Activated naive CD4-positive, alpha-beta T cell treated with anti-CD3 and anti-CD28 coated beads, Interleukin-2, amount 50 U/mL, for 72 hours (primary cell): ENCODE measurements around the gene DAD1. TPM values are rescaled to one million over a fixed set of nuclear protein-coding genes. Genes with fewer than 3 reads are reported as not detected.
A peak's percentile ranks its signal among the peaks of the same experiment; 100 is the strongest.

ENCODE experiments used
- ATAC-seq, 2 donors: fragments of 150-1000 bp; cut with Tn5 transposase; 2 replicates each; pipeline ENCODE4 v1.10.0; 2021; ENCODE audit warnings: mild to moderate bottlenecking in 2 of 2, moderate library complexity in 2 of 2
- DNase-seq, 2 donors: peaks; one replicate each; pipeline ENCODE4 v3.0.0; 2021 to 2022; ENCODE audit warnings: low spot score in 2 of 2
- H3K27ac Mint-ChIP-seq, 2 donors: one replicate each; pipeline ENCODE4 v1.8.0; 2022; ENCODE audit warnings: mild to moderate bottlenecking in 2 of 2, mixed read lengths in 2 of 2
- H3K36me3 Mint-ChIP-seq, 2 donors: one replicate each; pipeline ENCODE4 v1.8.0; 2022; ENCODE audit warnings: mixed read lengths in 2 of 2
- H3K9me3 Mint-ChIP-seq, 2 donors: one replicate each; pipeline ENCODE4 v1.8.0; 2022; ENCODE audit warnings: mixed read lengths in 2 of 2
- total RNA-seq, 2 donors: library from RNA; stranded (reverse); gene quantifications; one replicate each; pipeline ENCODE4 v1.2.3, GENCODE V29; 2022

Gene DAD1
- total RNA-seq, 2 donors from 2014 or later = 218 to 240 TPM

DNA sequence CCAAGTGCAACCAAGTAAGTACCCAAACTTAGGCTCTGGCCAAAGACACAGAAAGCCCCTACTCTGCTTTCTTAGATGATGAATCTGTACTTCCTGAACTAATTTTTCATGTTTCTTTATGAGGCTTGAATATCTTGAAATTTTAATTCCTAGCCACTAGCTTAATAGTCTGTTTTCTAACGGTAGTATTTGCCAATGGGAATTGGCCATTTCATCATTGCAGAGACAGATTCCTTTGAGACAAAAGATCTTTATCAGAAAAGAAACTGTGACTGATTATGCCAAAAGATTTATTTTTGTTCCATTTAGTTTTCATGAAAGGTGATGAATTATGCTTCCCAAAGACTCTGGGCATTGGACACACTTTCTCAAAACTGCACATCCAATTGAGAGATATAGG, 48.7 kb downstream of the DAD1 start:
- H3K9me3 Mint-ChIP-seq = no peaks in the 10 kb centered on the region
- peak overlapping the region; percentile 96 to 97 for H3K27ac Mint-ChIP-seq
- DNase-seq = no peak
- H3K36me3 Mint-ChIP-seq = peaks cover 86 to 92% of the 10 kb centered on the region in 2 donors
- ATAC-seq = no peak

DNA sequence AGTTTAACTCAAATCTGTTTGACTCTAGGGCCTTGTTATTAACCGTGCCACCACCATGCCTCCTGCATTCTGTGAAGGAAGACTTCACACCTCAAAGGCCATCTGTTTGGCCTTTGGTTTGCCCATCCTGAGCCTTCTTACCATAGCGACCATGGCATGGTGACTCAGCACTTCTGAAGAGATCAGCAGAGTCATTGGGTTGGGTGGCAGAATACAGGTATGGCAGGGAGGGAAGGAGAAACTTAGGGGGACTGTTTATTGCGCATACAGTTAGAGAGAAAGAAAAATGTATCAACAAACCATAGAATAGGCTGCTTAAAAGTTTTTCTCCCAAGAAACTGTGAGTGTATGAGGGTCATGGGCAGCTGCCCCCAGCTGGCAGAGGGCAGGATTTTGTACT, 49.2 kb downstream of the DAD1 start:
- peak overlapping the region; percentile 96 to 97 for H3K27ac Mint-ChIP-seq
- DNase-seq = no peak
- ATAC-seq = peak in 1 of 2 donors; percentile 6
- H3K36me3 Mint-ChIP-seq = peaks cover 86 to 93% of the 10 kb centered on the region in 2 donors
- H3K9me3 Mint-ChIP-seq = no peaks in the 10 kb centered on the region

DNA sequence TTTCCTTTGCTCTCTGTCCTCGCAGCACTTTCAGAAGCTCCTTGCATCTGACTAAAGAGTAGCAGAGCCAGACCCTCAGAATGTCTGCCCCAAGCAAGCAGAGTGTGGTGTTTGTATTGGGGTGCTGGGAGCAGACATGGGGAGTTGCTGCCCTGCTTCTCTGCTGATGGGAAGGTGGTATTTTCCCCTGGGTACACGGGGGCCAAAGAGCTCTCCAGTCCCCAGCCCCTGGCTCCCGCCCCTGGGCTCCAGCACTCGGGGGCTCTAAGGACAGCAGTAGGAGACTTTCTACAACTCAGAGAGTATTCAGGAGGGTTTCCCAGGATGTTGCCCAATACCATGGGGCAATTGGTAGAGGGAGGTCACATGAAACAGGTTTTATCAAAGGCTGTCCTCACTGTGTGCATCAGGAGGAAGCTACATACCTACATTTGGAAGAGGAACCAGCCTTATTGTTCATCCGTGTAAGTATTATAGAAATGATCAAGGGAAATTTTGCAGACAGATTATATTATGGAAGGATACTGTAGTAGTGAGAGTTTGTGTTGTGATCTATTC, 50.3 kb downstream of the DAD1 start:
- Mint-ChIP-seq H3K9me3 (no peaks in the 10 kb centered on the region), H3K27ac (peak overlapping the region; percentile 96 to 97), H3K36me3 (peaks cover 86 to 94% of the 10 kb centered on the region in 2 donors)
- ATAC-seq (peak in 1 of 2 donors; percentile 11), DNase-seq (no peak)

DNA sequence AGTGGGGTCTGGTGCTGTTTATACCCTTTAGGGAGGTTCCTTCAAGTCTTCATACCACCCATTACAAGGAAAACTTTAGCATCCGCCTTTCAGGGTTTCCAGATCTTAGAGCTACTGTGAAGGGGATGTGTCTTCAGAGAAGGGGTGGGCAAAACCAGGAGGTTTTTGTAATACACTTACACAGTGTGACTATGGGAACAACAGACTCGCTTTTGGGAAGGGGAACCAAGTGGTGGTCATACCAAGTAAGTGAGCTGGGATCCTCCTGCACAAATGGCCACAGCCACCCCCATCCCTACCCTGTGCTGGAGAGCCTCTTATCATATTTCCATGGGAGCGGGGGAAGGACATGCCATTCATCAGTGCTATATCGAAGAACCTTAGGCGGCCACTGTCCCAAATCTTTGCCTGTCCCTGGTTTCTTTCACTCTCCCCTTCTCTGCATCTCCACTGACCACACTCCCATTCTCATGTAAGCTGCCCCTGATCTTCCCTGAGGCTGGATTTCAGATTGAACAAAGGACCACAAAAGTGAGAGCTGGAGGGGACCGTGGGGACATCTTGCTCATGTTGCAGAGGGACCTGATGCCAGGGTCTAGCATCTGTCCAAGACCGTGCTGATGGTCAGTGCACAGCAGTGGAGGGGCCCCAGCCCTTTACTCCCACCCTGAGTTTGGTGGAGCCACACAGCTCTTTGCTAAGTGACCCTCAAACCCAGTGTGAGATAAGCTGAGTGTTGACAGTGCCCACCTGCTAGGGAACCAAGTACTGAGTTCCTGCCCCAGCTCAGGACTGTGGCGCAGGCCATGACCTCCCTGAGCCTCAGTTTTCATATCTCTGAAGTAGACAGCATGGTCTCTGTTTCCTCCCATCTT, 51.4 kb downstream of the DAD1 start:
- no peaks in the 10 kb centered on the region for H3K9me3 Mint-ChIP-seq
- ATAC-seq (no peak), DNase-seq (no peak)
- H3K27ac Mint-ChIP-seq = peak overlapping the region; percentile 96 to 97
- peaks cover 89 to 94% of the 10 kb centered on the region in 2 donors for H3K36me3 Mint-ChIP-seq

DNA sequence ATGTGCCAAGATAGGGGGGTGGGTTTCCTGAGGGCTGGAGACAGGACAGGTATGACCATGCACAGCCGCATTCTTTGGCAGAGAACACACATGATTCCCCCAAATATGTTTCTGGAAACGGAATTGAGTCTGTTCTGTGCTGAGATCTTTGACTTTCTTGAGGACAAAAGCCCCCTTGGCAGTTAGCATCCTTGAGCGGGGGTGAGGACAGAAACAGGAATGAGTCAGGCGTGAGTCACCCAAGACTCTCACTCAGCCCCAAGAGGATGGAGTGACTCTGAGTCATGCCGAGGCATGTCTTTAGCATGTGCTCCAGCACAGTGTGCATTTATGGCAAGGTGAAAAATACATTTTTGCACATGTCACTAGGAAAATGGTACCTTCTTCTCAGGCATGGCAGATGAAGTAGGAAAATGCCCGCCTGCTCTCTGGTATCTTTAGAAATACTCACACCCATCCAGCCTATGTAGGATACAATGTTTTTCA, 52.1 kb downstream of the DAD1 start:
- no peaks in the 10 kb centered on the region for H3K9me3 Mint-ChIP-seq
- peak overlapping the region; percentile 96 to 97 for H3K27ac Mint-ChIP-seq
- H3K36me3 Mint-ChIP-seq = peaks cover 89 to 94% of the 10 kb centered on the region in 2 donors
- ATAC-seq (peak; percentile 93 to 97), DNase-seq (peak; percentile 81 to 85)

DNA sequence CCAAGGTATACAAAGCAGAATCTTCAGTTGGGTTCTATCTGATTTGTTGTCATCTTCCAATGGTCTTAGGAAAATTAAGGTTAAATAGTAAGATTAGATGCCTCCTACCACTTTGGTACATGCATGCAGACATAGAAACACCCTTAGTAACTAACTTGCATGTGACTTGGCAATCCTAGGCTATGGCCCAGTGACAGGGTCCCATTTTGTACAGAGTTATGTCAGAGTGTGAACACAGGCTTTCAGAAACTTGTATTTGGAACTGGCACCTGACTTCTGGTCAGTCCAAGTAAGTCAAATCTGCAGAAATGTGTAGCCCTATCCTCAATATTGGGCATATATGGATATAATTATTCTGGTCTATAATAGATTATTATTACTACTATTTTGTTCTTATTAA, 53.1 kb downstream of the DAD1 start:
- DNase-seq = no peak
- Mint-ChIP-seq H3K27ac (peak overlapping the region; percentile 96 to 97), H3K36me3 (peaks cover 88 to 94% of the 10 kb centered on the region in 2 donors)

DNA sequence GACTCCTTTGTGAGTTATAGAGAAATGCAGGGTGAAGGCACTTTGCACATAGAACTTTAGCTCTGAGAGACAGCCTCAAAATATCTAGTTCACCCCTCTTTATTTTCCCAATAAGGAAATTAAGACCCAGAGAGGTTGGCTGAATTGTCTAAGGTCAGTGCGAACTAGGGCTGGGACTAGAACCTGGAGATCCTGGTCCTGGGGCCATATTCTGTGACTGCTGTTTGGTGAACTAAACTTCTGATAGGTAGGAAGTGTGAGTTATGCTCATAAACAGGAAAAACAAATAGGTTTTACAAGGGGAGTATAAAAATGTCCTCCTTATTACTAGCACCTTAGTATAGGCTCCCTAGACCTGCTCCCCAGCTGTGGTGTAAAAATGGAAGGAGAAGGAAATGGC, 53.9 kb downstream of the DAD1 start:
- ATAC-seq (no peak), DNase-seq (no peak)
- no peaks in the 10 kb centered on the region for H3K9me3 Mint-ChIP-seq
- H3K36me3 Mint-ChIP-seq = peaks cover 84 to 92% of the 10 kb centered on the region in 2 donors
- H3K27ac Mint-ChIP-seq = peak overlapping the region; percentile 91 to 95

More for the DNA sequence above, 53.1 kb downstream of the DAD1 start:
- no peaks in the 10 kb centered on the region for H3K9me3 Mint-ChIP-seq
- no peak for ATAC-seq

DNA sequence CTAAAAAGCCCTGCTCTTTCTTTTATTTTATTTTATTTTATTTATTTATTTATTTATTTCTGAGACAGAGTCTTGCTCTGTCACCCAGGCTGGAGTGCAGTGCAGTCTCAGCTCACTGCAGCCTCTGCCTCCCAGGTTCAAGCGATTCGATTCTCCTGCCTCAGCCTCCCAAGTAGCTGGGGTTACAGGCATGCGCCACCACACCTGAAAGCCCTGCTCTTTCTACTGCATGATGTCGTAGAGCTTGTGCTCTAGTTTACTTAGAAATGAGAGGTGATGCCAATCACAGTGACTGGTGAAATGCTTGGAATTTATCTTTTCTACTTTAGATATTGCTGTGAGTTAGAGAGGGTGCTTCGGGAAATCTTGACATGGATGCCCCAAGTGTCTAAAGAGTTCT, 54.5 kb downstream of the DAD1 start:
- Mint-ChIP-seq H3K27ac (peak overlapping the region; percentile 91 to 95), H3K9me3 (no peaks in the 10 kb centered on the region), H3K36me3 (peaks cover 84 to 92% of the 10 kb centered on the region in 2 donors)
- ATAC-seq (no peak), DNase-seq (no peak)

DNA sequence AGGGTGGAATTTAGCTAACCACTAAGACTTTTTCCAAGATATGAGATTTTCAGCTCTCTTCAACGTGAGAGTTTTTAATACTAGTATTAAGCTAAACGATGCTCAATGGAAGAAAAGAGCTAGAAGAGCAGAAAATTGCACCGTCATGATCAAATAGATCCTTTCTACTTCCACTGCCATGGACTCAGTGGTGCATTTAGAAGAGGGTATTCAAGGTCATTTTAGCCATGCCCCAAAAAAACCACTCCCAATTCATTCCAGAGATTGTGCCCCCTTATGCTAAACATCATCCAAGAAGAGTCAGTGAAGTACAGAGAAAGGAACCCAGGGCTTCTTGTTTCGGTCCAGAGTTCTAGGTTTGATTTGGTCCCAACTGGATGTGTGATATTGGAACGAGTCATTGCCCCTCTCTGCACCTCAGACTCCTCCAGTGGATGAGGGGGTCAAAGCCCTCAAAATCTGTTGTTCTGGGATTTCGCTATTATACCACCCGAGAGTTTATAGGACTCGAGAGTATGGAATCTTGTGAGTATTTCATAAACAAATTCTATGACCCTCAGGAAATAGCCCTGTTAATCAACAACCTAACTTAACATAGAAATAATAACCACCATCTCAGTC, 55.2 kb downstream of the DAD1 start:
- DNase-seq = no peak
- no peak for ATAC-seq
- Mint-ChIP-seq H3K36me3 (peaks cover 84 to 92% of the 10 kb centered on the region in 2 donors), H3K9me3 (no peaks in the 10 kb centered on the region), H3K27ac (peak overlapping the region; percentile 95 to 96)

DNA sequence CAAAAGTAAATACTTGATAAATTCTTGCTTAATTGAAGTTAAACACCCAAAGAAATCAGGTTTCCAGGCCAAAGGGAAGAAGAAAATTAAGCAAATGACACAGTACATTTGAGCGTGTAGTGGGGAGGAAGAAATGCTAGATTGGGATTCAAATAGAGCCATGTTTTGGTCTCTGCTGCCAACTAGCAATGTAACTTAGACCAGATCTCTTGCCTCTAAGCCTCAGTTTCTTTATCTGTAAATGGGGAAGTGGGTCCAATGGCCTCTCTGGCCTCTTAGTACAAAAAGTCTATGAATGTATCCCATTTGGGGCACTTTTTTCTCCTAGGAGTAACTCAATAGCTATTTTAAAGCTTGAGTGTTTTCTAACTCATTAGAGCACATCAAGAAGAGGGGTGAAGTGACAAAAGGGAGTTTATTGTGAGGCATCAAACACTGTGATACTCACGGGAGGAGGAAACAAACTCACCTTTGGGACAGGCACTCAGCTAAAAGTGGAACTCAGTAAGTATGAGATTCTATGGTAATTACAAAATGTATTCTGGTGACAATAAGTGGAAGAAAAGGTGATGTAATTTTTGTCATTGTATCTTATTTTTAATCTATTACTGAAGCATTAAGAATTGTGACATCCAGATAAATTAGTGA, 55.8 kb downstream of the DAD1 start:
- peaks cover 84 to 92% of the 10 kb centered on the region in 2 donors for H3K36me3 Mint-ChIP-seq
- H3K27ac Mint-ChIP-seq = peak overlapping the region; percentile 95 to 96
- DNase-seq = no peak
- H3K9me3 Mint-ChIP-seq = no peaks in the 10 kb centered on the region
- no peak for ATAC-seq

DNA sequence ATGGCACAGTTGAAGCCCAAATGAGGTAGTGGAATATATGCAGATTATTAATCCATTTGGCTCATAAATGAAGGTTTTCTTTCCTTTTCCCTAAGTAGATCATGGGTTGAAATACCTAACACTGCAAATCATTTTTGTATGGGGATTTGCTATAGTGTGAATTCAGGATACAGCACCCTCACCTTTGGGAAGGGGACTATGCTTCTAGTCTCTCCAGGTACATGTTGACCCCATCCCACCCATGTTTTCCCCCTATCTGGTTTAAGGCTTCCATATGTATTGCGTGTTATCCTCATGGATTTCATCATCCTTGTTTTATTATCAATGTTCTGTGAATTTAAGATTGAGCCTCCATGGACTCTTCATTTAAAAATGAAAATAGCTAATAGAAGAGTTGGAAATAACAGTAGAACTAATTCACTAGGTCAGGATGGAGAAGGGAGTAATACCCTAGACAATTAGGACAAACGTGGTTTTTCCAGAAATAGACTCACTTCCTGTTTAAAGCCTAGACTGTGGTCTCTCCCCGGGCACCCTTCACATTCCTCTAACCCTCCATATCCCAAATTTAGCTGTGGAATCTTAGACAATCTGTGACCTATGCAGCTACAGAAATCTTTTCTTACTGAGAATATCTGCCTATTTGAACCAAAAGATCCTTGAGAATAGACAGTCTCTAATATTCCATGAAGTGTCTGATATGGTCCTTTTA, 56.5 kb downstream of the DAD1 start:
- no peaks in the 10 kb centered on the region for H3K9me3 Mint-ChIP-seq
- ATAC-seq (no peak), DNase-seq (no peak)
- H3K27ac Mint-ChIP-seq = peak overlapping the region; percentile 95 to 96
- H3K36me3 Mint-ChIP-seq = peaks cover 82 to 92% of the 10 kb centered on the region in 2 donors

DNA sequence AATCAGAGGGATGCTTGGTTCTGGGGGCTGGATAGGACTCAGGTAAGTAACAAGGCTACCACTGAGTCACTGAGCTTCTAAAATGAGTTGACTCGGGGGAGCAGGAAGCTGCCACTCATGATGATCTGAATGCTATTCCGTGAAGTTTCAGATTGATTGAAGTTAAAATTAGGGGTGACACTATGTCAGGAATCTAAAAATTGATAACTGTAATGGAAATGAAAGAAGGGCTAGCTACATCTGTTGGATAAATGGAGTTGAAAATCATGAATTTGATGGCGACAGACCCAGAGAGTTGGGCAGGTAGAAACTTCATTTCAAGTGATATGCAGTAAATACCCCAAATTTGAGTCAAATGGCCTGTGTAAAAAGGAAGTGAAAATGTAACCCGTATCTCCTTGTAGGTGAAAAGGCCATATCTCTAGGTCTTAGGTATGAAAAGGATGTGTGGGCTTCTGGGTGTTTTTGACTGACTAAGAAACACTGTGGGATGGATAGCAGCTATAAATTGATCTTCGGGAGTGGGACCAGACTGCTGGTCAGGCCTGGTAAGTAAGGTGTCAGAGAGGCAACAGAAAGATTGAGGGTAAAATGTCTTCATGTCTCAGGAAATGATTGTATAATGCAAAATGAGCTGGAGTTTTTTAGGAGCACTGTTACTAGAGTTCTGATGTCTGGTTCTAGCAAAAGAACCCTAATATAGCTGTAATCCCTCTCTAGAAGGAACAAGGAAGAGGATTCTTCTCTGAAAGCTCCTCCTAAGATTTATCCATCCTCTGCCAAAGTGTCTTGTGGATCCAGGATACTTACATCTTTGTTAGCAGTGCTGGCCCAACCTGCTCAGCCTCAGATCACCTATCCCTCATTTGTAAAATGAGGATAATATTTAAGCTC, 57.3 kb downstream of the DAD1 start:
- Mint-ChIP-seq H3K9me3 (no peaks in the 10 kb centered on the region), H3K27ac (peak overlapping the region; percentile 95 to 96), H3K36me3 (peaks cover 82 to 92% of the 10 kb centered on the region in 2 donors)
- no peak for DNase-seq
- ATAC-seq = peak; percentile 74 to 83

DNA sequence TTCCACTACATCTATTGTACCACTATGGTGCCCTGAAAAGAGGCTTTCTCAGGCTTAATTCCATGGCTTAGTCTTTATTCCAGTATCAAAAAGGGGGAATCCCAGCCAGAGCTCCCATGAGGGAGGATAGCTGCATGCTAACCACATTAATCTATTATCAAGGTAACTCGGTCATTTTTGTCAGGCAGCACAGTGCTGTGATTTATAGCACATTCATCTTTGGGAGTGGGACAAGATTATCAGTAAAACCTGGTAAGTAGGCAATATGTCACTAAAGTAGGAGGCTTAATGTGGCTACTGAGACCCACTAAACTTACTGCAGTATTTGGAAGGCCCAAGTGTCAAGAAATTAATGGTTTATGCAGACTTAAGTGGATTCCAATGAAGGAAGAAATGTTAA, 58.9 kb downstream of the DAD1 start:
- DNase-seq = no peak
- Mint-ChIP-seq H3K36me3 (peaks cover 90 to 96% of the 10 kb centered on the region in 2 donors), H3K9me3 (no peaks in the 10 kb centered on the region), H3K27ac (peak overlapping the region; percentile 95 to 96)
- no peak for ATAC-seq

DNA sequence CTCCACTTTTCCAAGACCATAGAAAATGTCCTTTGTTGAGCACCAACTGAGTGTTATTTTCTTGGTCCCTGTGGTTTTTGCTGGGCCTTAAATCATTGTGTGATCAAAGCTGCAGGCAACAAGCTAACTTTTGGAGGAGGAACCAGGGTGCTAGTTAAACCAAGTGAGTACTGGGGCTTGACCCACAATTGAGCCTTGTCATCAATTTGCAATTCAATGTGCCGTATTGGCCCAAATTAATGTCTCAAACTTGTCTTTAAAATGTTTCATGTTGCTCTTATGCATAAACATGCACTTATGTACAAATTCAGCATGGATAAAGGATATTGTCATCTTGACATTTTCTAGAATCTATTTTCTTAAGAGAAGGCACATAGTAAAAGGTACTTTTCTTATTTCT, 62.3 kb downstream of the DAD1 start:
- peak overlapping the region; percentile 67 to 95 for H3K27ac Mint-ChIP-seq
- H3K9me3 Mint-ChIP-seq = no peaks in the 10 kb centered on the region
- ATAC-seq (no peak), DNase-seq (no peak)
- H3K36me3 Mint-ChIP-seq = peaks cover 88 to 95% of the 10 kb centered on the region in 2 donors

DNA sequence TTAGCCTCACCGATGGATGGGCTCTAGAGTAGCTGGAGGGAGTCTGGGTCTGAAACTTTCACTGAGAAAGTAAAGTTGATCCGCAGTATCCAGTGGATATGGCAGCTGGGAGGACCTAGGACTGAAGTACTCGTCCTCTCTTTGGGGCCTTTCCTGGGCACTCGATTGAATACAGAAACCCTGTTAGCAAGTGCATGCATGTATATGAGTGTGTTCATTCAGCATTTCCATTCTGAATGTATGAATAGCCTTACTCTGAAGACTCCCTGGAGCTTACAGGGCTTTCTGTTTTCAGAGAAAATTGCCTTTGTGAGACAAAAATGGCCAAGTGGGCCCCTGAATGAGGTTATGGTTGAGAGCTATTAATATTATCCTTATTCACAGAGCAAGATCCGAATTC, 62.8 kb downstream of the DAD1 start:
- Mint-ChIP-seq H3K9me3 (no peaks in the 10 kb centered on the region), H3K27ac (peak overlapping the region; percentile 81 to 95), H3K36me3 (peaks cover 88 to 95% of the 10 kb centered on the region in 2 donors)
- DNase-seq (no peak), ATAC-seq (peak; percentile 24 to 39)
